ENCODE data around the gene SSTR3.

SSTR3 gene

DNA sequence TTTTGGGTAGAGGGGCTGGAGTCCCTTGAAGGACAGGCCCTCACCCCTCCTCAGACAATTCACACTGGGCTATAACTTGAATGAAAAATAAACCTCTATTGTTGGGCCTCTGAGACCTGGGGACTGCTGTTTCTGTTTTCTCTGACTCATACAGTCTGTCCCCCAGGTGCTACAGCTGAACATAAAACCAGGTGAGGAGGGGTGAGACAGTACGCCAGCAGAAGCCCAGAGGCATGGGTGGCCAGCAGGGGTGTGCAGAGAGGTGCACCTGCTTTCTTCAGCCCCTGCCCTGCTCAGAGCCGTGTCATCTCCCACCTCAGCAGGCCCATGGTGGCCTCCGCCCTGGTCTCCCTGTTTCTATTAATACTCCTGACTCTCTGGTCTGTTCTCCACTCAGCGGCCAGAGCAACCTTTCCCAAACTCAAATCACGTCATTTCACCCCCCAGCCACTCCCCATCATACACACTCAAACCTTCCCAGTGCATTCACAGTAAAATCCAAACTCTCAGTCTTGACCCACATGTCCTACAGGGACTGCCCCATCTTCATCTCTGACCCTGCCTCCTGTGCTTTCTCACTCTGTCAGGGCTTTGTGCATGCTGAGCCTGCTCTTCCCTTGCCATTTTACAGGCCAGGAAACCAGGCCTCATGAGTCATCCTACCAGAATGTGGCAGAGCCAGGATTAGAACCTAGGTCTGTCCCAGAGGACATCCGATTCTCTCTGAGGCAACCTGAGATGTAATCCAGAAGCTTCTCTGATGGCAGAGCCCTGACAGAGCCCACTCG, 57.2 kb downstream of the SSTR3 start:
- in situ Hi-C loops (cut with MboI; ENCODE audit: low sequenced_read_pairs) = no loop called here

Measured in HL-60/S4 treated with retinoic acid at 250 ng/mL for 4 days and 3 days (cell line).